ENCODE measurements around the gene APMAP.

APMAP gene

GRCh38 chr20:25032478-25033264, 40.1 kb upstream of the APMAP start:
- TF ChIP-seq POLR2A (IDR thresholded peaks at IDR 0.05; ENCODE audit: low read depth, low read length), result no peak
- FAIRE-seq (no peak), DNase-seq (ENCODE audit: insufficient read length, low spot score) (no peak)

GRCh38 chr20:25032065-25032477, 39.5 kb upstream of the APMAP start:
- TF ChIP-seq POLR2A (IDR thresholded peaks at IDR 0.05; ENCODE audit: low read depth, low read length), result no peak
- FAIRE-seq (no peak), DNase-seq (ENCODE audit: insufficient read length, low spot score) (no peak)

- no peak for TF ChIP-seq POLR2A (IDR thresholded peaks at IDR 0.05; ENCODE audit: low read depth, low read length)
- FAIRE-seq (no peak), DNase-seq (ENCODE audit: insufficient read length, low spot score) (no peak)
These were observed 38.7 kb upstream of the APMAP start for GRCh38 chr20:25031241-25031640.

GRCh38 chr20:25030649-25031207, 38.2 kb upstream of the APMAP start:
- no peak for TF ChIP-seq POLR2A (IDR thresholded peaks at IDR 0.05; ENCODE audit: low read depth, low read length)
- no peak for DNase-seq (ENCODE audit: insufficient read length, low spot score)
- FAIRE-seq, result no peak

GRCh38 chr20:25030007-25030648, 37.6 kb upstream of the APMAP start:
- no peak for FAIRE-seq
- TF ChIP-seq POLR2A (IDR thresholded peaks at IDR 0.05; ENCODE audit: low read depth, low read length), result no peak

GRCh38 chr20:25025986-25026605, 33.5 kb upstream of the APMAP start:
- DNase-seq (ENCODE audit: insufficient read length, low spot score), result no peak
- FAIRE-seq, result no peak
- no peak for TF ChIP-seq POLR2A (IDR thresholded peaks at IDR 0.05; ENCODE audit: low read depth, low read length)

More at GRCh38 chr20:25030007-25030648, 37.6 kb upstream of the APMAP start:
- no peak for DNase-seq (ENCODE audit: insufficient read length, low spot score)

- no peak for TF ChIP-seq POLR2A (IDR thresholded peaks at IDR 0.05; ENCODE audit: low read depth, low read length)
- FAIRE-seq (no peak), DNase-seq (ENCODE audit: insufficient read length, low spot score) (no peak)
These were observed 32.7 kb upstream of the APMAP start for GRCh38 chr20:25025091-25025861.

GRCh38 chr20:25024171-25024570, 31.6 kb upstream of the APMAP start:
- DNase-seq (ENCODE audit: insufficient read length, low spot score) (no peak), FAIRE-seq (no peak)
- TF ChIP-seq POLR2A (IDR thresholded peaks at IDR 0.05; ENCODE audit: low read depth, low read length), result no peak

GRCh38 chr20:25023356-25023755, 30.8 kb upstream of the APMAP start:
- TF ChIP-seq POLR2A (IDR thresholded peaks at IDR 0.05; ENCODE audit: low read depth, low read length), result no peak
- DNase-seq (ENCODE audit: insufficient read length, low spot score) (no peak), FAIRE-seq (no peak)

- no peak for TF ChIP-seq POLR2A (IDR thresholded peaks at IDR 0.05; ENCODE audit: low read depth, low read length)
- DNase-seq (ENCODE audit: insufficient read length, low spot score) (no peak), FAIRE-seq (no peak)
These were observed 30.1 kb upstream of the APMAP start for GRCh38 chr20:25022680-25023079.

GRCh38 chr20:25021336-25021735, 28.8 kb upstream of the APMAP start:
- FAIRE-seq (no peak), DNase-seq (ENCODE audit: insufficient read length, low spot score) (no peak)

GRCh38 chr20:25020901-25021301, 28.4 kb upstream of the APMAP start:
- no peak for DNase-seq (ENCODE audit: insufficient read length, low spot score)
- TF ChIP-seq POLR2A (IDR thresholded peaks at IDR 0.05; ENCODE audit: low read depth, low read length), result no peak
- no peak for FAIRE-seq

More at GRCh38 chr20:25021336-25021735, 28.8 kb upstream of the APMAP start:
- TF ChIP-seq POLR2A (IDR thresholded peaks at IDR 0.05; ENCODE audit: low read depth, low read length), result no peak

- FAIRE-seq, result no peak
- no peak for TF ChIP-seq POLR2A (IDR thresholded peaks at IDR 0.05; ENCODE audit: low read depth, low read length)
- DNase-seq (ENCODE audit: insufficient read length, low spot score), result no peak
These were observed 27.8 kb upstream of the APMAP start for GRCh38 chr20:25020345-25020744.

All from H54 (cell line).